Stimulated activated naive CD8-positive, alpha-beta T cell treated with anti-CD3 and anti-CD28 coated beads, Interleukin-15, Interleukin-2, amounts not matched to agents 100 ng/mL and 50 ng/mL, for 24 hours (primary cell): ENCODE measurements around the gene MRPL52.
"Not testable (repeated sequence)": the region's sequence is repeated elsewhere in the genome, so short reads cannot be mapped to it uniquely, and the experiment has no call there.

Experiments used
- H3K27ac Mint-ChIP-seq: one replicate; pipeline ENCODE4 v1.8.0; 2021; ENCODE audit warnings: mild to moderate bottlenecking, mixed read lengths
- H3K27me3 Mint-ChIP-seq: one replicate; pipeline ENCODE4 v1.8.0; 2021; ENCODE audit warnings: mixed read lengths
- H3K36me3 Mint-ChIP-seq: one replicate; pipeline ENCODE4 v1.8.0; 2021; ENCODE audit warnings: low read depth, mixed read lengths
- H3K4me1 Mint-ChIP-seq: one replicate; pipeline ENCODE4 v1.8.0; 2021; ENCODE audit warnings: low read depth, mixed read lengths
- H3K4me3 Mint-ChIP-seq: one replicate; pipeline ENCODE4 v1.8.0; 2021; ENCODE audit warnings: mild to moderate bottlenecking, mixed read lengths
- H3K9me3 Mint-ChIP-seq: one replicate; pipeline ENCODE4 v1.8.0; 2021; ENCODE audit warnings: mixed read lengths

The MRPL52 gene

DNA sequence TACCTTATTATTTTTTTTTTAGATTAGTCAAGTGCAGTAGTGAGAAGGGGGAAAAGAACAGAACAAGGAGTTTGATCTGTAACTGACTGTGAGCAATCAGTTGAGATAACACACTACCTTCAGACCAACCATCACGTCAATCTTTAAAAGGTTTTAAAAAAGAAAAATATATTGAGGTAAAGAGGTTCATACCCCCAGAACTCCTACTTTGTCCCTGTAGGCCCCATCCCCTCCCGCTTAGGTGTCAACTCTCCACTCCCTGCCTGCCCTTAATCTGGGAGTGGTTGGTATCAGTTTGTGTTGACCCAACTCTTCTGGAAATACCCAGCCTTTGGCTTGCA, 22.9 kb downstream of the MRPL52 start:
- peaks cover 22% of the 10 kb centered on the region for H3K4me1 Mint-ChIP-seq
- H3K27ac Mint-ChIP-seq = no peak overlapping the region
- H3K36me3 Mint-ChIP-seq = peaks cover 4% of the 10 kb centered on the region
- peaks cover 17% of the 10 kb centered on the region for H3K27me3 Mint-ChIP-seq
- no peaks in the 10 kb centered on the region for H3K9me3 Mint-ChIP-seq
- H3K4me3 Mint-ChIP-seq = no peak overlapping the region

DNA sequence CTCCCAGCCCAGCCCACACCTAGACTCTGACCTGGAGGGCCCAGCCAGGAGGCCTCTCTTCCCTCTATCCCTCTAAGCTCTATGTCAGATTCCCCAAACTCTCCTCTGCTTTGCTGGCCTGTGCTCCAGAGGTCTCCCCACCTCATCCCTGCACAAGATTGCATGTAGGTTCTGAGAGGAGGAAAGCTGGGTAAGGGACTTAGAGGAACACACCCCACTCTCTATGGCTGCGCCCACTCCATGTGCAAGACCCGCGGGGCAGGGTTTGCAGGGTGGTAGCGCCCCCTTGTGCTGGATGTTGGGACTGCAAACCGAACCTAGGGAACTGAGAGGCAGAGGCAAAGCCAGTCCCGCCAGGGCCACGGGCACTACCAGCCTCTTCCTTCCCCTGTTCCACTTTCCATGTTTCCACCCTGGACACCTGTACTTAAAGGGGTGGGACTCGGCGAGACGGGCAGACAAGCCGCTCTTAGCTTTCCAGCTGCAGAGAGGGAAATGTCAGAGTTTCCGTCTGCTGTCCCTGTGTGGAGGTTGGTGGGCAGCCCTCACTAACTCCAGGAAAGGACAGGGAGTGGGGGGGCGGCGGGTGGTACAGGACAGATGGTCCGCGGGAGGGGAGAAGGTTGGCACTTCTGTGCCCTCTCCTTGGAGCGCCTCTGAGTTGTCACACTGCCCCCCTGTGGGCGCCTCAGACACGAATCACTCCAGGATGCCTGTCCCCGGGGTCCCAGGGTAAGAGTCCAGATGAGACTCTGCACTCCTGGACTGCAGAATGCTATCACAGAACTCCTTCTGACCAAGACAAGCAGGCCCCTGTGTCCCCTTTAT, 23.5 kb downstream of the MRPL52 start:
- peak overlapping the region; percentile 40 for H3K27ac Mint-ChIP-seq
- peaks cover 18% of the 10 kb centered on the region for H3K27me3 Mint-ChIP-seq
- no peaks in the 10 kb centered on the region for H3K9me3 Mint-ChIP-seq
- H3K4me1 Mint-ChIP-seq = peaks cover 28% of the 10 kb centered on the region
- H3K36me3 Mint-ChIP-seq = peaks cover 4% of the 10 kb centered on the region
- peak overlapping the region; percentile 77 for H3K4me3 Mint-ChIP-seq

DNA sequence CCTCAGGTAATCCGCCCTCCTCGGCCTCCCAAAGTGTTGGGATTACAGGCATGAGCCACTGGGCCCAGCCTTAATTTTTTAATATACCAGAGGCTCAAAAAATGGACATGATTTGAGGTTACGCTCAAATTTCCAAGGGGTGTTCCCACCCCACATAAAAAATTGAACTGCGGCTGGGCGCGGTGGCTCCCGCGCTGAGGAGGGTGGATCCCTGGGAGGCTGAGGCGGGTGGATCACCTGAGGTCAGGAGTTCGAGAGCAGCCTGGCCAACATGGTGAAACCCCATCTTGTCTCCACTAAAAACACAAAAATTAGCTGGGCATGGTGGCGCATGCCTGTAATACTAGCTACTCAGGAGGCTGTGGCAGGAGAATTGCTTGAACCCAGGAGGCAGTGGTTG, 24.6 kb downstream of the MRPL52 start:
- peaks cover 23% of the 10 kb centered on the region for H3K27me3 Mint-ChIP-seq
- H3K36me3 Mint-ChIP-seq = not testable (repeated sequence)

DNA sequence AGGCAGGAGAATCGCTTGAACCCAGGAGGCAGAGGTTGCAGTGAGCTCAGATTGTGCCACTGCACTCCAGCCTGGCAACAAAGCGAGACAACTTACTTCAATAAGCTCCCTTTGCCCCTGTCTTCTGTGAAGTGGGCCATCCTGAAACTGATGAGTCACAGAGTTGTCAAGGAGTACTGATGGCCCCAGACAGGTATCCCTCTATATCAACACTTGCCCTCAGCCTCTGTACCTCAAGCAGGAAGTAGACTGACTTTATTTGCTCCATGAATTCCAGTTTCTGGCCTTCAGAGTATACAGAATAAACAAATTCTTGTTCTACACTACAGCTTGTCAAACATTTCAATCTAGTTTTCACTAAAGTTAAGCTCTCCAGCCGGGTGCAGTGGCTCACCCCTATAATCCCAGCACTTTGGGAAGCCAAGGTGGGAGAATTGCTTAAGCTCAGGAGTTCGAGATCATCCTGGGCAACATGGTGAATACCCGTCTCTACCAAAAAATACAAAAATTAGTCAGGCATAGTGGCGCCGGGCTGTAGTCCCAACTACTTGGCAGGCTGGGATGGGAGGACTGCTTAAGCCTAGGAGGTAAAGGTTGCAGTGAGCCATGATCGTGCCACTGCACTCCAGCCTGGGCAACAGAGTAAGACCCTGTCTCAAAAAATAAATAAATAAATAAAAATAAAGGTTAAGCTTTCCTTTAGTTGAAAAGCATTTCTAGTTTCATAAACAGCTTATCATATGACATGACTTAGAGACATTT, 25.5 kb downstream of the MRPL52 start:
- Mint-ChIP-seq H3K4me3 (no peak overlapping the region), H3K36me3 (peaks cover 4% of the 10 kb centered on the region), H3K27me3 (peaks cover 23% of the 10 kb centered on the region), H3K27ac (no peak overlapping the region), H3K4me1 (peaks cover 38% of the 10 kb centered on the region), H3K9me3 (no peaks in the 10 kb centered on the region)

More for the DNA sequence above, 24.6 kb downstream of the MRPL52 start:
- H3K9me3 Mint-ChIP-seq, H3K27ac Mint-ChIP-seq, H3K4me3 Mint-ChIP-seq: not testable (repeated sequence)
- peaks cover 38% of the 10 kb centered on the region for H3K4me1 Mint-ChIP-seq

GRCh38 chr14:22856428-22856827, 26.7 kb downstream of the MRPL52 start:
- Mint-ChIP-seq H3K36me3 (peaks cover 4% of the 10 kb centered on the region), H3K27me3 (peaks cover 29% of the 10 kb centered on the region), H3K4me3 (no peak overlapping the region), H3K9me3 (no peaks in the 10 kb centered on the region), H3K4me1 (peaks cover 34% of the 10 kb centered on the region), H3K27ac (no peak overlapping the region)

DNA sequence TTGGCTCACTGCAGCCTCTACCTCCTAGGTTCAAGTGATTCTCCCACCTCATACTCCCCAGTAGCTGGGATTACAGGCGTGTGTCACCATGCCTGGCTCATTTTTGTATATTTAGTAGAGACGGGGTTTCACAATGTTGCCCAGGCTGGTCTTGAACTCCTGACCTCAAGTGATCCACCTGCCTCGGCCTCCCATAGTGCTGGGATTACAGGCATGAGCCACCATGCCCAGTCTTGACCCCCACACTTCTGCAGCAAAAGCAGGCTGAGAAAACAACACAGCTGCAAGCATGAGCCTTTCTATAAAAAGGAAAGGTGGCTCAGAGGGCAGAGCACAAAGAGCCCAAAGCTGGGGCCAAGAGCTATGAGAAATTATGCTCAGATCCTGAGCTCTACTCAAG, 30.7 kb downstream of the MRPL52 start:
- not testable (repeated sequence) for H3K4me3 Mint-ChIP-seq, H3K27ac Mint-ChIP-seq, H3K9me3 Mint-ChIP-seq, H3K36me3 Mint-ChIP-seq
- Mint-ChIP-seq H3K27me3 (peaks cover 41% of the 10 kb centered on the region), H3K4me1 (peaks cover 19% of the 10 kb centered on the region)

DNA sequence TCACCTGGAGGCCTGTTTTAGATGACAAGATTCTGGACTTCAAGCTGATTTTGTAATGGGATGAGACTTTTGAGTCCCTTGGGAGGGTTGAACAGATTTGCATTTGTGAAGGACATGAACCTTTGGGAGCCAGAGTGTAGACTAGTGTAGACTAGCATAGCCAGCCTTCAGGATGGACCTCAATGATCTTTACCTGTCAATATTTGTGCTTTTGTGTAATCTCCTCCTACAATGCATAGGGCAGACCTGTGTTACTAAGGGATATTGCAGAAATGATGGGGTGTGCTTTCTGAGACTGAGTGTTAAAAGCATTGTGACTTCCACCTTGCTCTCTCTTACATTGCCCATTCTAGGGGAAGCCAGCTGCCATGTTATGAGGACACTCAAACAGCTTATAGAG, 32.0 kb downstream of the MRPL52 start:
- no peaks in the 10 kb centered on the region for H3K36me3 Mint-ChIP-seq
- peaks cover 19% of the 10 kb centered on the region for H3K4me1 Mint-ChIP-seq
- no peak overlapping the region for H3K27ac Mint-ChIP-seq
- H3K4me3 Mint-ChIP-seq = no peak overlapping the region
- H3K27me3 Mint-ChIP-seq = peaks cover 34% of the 10 kb centered on the region
- H3K9me3 Mint-ChIP-seq = no peaks in the 10 kb centered on the region

DNA sequence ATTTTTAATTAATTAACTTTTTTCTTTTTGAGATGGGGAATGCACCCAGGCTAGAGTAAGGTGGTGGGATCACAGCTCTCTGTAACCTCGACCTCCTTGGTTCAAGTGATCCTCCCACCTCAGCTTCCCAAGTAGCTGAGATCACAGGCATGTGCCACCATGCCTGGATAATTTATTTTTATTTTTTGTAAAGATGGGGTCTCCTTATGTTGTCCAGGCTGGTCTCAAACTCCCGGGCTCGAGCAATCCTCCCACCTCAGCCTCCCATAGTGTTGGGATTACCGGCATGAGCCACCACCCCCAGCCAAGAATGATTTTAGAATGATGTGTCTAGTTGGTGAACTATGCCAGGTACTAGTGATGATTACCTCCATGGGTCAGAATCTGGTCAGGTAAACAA, 35.3 kb downstream of the MRPL52 start:
- H3K4me3 Mint-ChIP-seq = no peak overlapping the region
- H3K36me3 Mint-ChIP-seq = no peaks in the 10 kb centered on the region

GRCh38 chr14:22865424-22866405, 36.0 kb downstream of the MRPL52 start:
- Mint-ChIP-seq H3K4me3 (no peak overlapping the region), H3K9me3 (no peaks in the 10 kb centered on the region), H3K36me3 (no peaks in the 10 kb centered on the region), H3K4me1 (peaks cover 9% of the 10 kb centered on the region), H3K27ac (no peak overlapping the region), H3K27me3 (peaks cover 16% of the 10 kb centered on the region)

More for the DNA sequence above, 35.3 kb downstream of the MRPL52 start:
- Mint-ChIP-seq H3K9me3 (no peaks in the 10 kb centered on the region), H3K27me3 (peaks cover 19% of the 10 kb centered on the region), H3K4me1 (peaks cover 4% of the 10 kb centered on the region), H3K27ac (no peak overlapping the region)

GRCh38 chr14:22866874-22867273, 37.2 kb downstream of the MRPL52 start:
- Mint-ChIP-seq H3K27ac (no peak overlapping the region), H3K9me3 (no peaks in the 10 kb centered on the region), H3K4me1 (peaks cover 17% of the 10 kb centered on the region), H3K4me3 (no peak overlapping the region), H3K27me3 (peaks cover 8% of the 10 kb centered on the region), H3K36me3 (no peaks in the 10 kb centered on the region)

GRCh38 chr14:22870811-22871223, 41.1 kb downstream of the MRPL52 start:
- no peaks in the 10 kb centered on the region for H3K27me3 Mint-ChIP-seq
- peaks cover 33% of the 10 kb centered on the region for H3K4me1 Mint-ChIP-seq
- peak overlapping the region; percentile 96 for H3K27ac Mint-ChIP-seq

DNA sequence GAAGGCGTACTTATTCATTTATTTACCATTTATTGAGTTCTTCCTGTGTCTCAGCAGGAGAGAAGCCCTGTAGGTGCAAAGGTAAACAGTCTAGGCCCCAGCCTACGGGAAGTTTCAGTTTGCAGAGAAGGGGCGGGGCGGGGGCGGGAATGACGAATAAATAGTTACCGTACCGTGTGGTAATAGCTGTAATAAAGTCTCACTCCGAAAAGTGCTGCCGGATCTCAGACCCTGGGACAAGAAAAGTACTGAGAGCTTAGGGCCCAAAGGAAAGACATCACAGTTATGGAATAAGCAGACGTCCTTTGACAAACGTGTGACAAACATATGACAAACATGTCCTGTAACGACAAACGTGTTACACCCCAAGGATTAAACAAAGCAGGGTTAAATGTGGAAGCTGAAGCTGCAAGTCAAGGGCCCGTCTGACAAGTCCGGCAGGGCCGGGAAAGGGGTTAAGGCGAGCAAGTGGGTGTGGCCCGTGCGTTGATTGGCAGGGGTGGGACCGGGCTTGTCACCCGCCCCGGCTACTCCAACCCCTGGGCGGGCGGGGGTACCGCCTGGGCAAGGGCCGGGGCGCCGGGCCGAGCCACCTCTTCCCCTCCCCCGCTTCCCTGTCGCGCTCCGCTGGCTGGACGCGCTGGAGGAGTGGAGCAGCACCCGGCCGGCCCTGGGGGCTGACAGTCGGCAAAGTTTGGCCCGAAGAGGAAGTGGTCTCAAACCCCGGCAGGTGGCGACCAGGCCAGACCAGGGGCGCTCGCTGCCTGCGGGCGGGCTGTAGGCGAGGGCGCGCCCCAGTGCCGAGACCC, 41.7 kb downstream of the MRPL52 start, which contains the start of gene LRP10:
TSS of gene LRP10 (plus strand) at position 517 of the 809 bp plus-strand sequence. CDS start 564 bp downstream, outside the sequence.
- Mint-ChIP-seq H3K4me1 (peaks cover 33% of the 10 kb centered on the region), H3K4me3 (peak within 1 kb of the TSS; percentile 91), H3K27ac (peak within 1 kb of the TSS; percentile 96), H3K27me3 (no peaks in the 10 kb centered on the region), H3K9me3 (no peaks in the 10 kb centered on the region), H3K36me3 (peaks cover 15% of the 10 kb centered on the region)

More at GRCh38 chr14:22870811-22871223, 41.1 kb downstream of the MRPL52 start:
- H3K4me3 Mint-ChIP-seq = peak overlapping the region; percentile 91
- no peaks in the 10 kb centered on the region for H3K9me3 Mint-ChIP-seq
- peaks cover 11% of the 10 kb centered on the region for H3K36me3 Mint-ChIP-seq

GRCh38 chr14:22872033-22872832, 42.5 kb downstream of the MRPL52 start:
- Mint-ChIP-seq H3K27me3 (no peaks in the 10 kb centered on the region), H3K36me3 (peaks cover 15% of the 10 kb centered on the region), H3K4me1 (peaks cover 33% of the 10 kb centered on the region), H3K9me3 (no peaks in the 10 kb centered on the region), H3K4me3 (peak overlapping the region; percentile 91), H3K27ac (peak overlapping the region; percentile 82)
